ENCODE data around the gene BCAS3.
"Not testable (repeated sequence)": the region's sequence is repeated elsewhere in the genome, so short reads cannot be mapped to it uniquely, and the experiment has no call there.

BCAS3 gene

GRCh38 chr17:61029181-61029580 lies 351.5 kb downstream of the BCAS3 start:
- DNase-seq, result no peak
- no peak overlapping the region for H3K23ac ChIP-seq (ENCODE audit: low read length in 2 of 2)
- no peak overlapping the region for H2BK120ac ChIP-seq (ENCODE audit: low read depth, low read length)
- no peak overlapping the region for H3K18ac ChIP-seq (ENCODE audit: low read depth in 1 of 2, low read length in 2 of 2)
- H3K9ac ChIP-seq (ENCODE audit: low read length), result no peak overlapping the region
- H3K4me2 ChIP-seq (ENCODE audit: low read length, poor library complexity, severe bottlenecking), result no peak overlapping the region
- no peaks in the 10 kb centered on the region for H3K79me1 ChIP-seq (replicated peaks; ENCODE audit: low read length, poor library complexity, severe bottlenecking)
- WGBS, result no CpG with 5 or more reads among the region's 4 CpGs
- H2BK15ac ChIP-seq (ENCODE audit: low read depth, poor library complexity, severe bottlenecking), result no peak overlapping the region
- H3K9me3 ChIP-seq (ENCODE audit: control insufficient read depth, low read length), result no peaks in the 10 kb centered on the region
- H2BK5ac ChIP-seq (ENCODE audit: low read depth, low read length, poor library complexity, severe bottlenecking), result no peak overlapping the region
- no peak overlapping the region for H3K4me3 ChIP-seq (ENCODE audit: insufficient read depth in 1 of 2, low read depth in 1 of 2, low read length in 2 of 2)
- no peak overlapping the region for H2AK5ac ChIP-seq (ENCODE audit: low read length, severe bottlenecking)
- no peaks in the 10 kb centered on the region for H3K27me3 ChIP-seq (ENCODE audit: control insufficient read depth in 1 of 2, insufficient read depth in 1 of 2, low read length in 2 of 2)
- H4K91ac ChIP-seq (ENCODE audit: low read length), result no peak overlapping the region
- no peak overlapping the region for H3K27ac ChIP-seq (ENCODE audit: low read length, poor library complexity, severe bottlenecking)
- no peak overlapping the region for H2BK12ac ChIP-seq (ENCODE audit: low read length in 2 of 2)
- H4K8ac ChIP-seq (ENCODE audit: low read length), result no peak overlapping the region
- no peak overlapping the region for H3K4ac ChIP-seq (ENCODE audit: low read depth in 1 of 2, low read length in 2 of 2)
- H3K4me1 ChIP-seq (ENCODE audit: control insufficient read depth, insufficient read depth, low read depth, low read length), result no peaks in the 10 kb centered on the region
- no peak overlapping the region for H2AFZ ChIP-seq (ENCODE audit: low read depth, low read length)
- no peaks in the 10 kb centered on the region for H3K36me3 ChIP-seq (ENCODE audit: control insufficient read depth in 1 of 2, insufficient read depth in 2 of 2, low read depth in 1 of 2, low read length in 2 of 2)
- H3K14ac ChIP-seq (ENCODE audit: low read length in 2 of 2), result no peak overlapping the region

GRCh38 chr17:61040666-61041065 lies 363.0 kb downstream of the BCAS3 start:
- no peak overlapping the region for H3K18ac ChIP-seq (ENCODE audit: low read depth in 1 of 2, low read length in 2 of 2)
- no peak overlapping the region for H3K14ac ChIP-seq (ENCODE audit: low read length in 2 of 2)
- H2BK120ac ChIP-seq (ENCODE audit: low read depth, low read length), result no peak overlapping the region
- no peak overlapping the region for H3K9ac ChIP-seq (ENCODE audit: low read length)
- no peaks in the 10 kb centered on the region for H3K9me3 ChIP-seq (ENCODE audit: control insufficient read depth, low read length)
- H4K8ac ChIP-seq (ENCODE audit: low read length), result no peak overlapping the region
- H2AFZ ChIP-seq (ENCODE audit: low read depth, low read length), result no peak overlapping the region
- no peak overlapping the region for H3K27ac ChIP-seq (ENCODE audit: low read length, poor library complexity, severe bottlenecking)
- H3K79me1 ChIP-seq (replicated peaks; ENCODE audit: low read length, poor library complexity, severe bottlenecking), result no peaks in the 10 kb centered on the region
- H2BK15ac ChIP-seq (ENCODE audit: low read depth, poor library complexity, severe bottlenecking), result no peak overlapping the region
- no peak overlapping the region for H2BK5ac ChIP-seq (ENCODE audit: low read depth, low read length, poor library complexity, severe bottlenecking)
- no peak overlapping the region for H3K4me3 ChIP-seq (ENCODE audit: insufficient read depth in 1 of 2, low read depth in 1 of 2, low read length in 2 of 2)
- peaks cover 0 to 3% of the 10 kb centered on the region in 2 experiments for H3K36me3 ChIP-seq (ENCODE audit: control insufficient read depth in 1 of 2, insufficient read depth in 2 of 2, low read depth in 1 of 2, low read length in 2 of 2)
- no peak overlapping the region for H3K4me2 ChIP-seq (ENCODE audit: low read length, poor library complexity, severe bottlenecking)
- no peak for DNase-seq
- no peak overlapping the region for H3K4ac ChIP-seq (ENCODE audit: low read depth in 1 of 2, low read length in 2 of 2)
- no peaks in the 10 kb centered on the region for H3K27me3 ChIP-seq (ENCODE audit: control insufficient read depth in 1 of 2, insufficient read depth in 1 of 2, low read length in 2 of 2)
- no peaks in the 10 kb centered on the region for H3K4me1 ChIP-seq (ENCODE audit: control insufficient read depth, insufficient read depth, low read depth, low read length)
- 94% methylated on average over 4 of the region's 4 CpGs for WGBS
- no peak overlapping the region for H2BK12ac ChIP-seq (ENCODE audit: low read length in 2 of 2)
- H3K23ac ChIP-seq (ENCODE audit: low read length in 2 of 2), result no peak overlapping the region
- H2AK5ac ChIP-seq (ENCODE audit: low read length, severe bottlenecking), result no peak overlapping the region
- no peak overlapping the region for H4K91ac ChIP-seq (ENCODE audit: low read length)

- not testable (repeated sequence) for H4K8ac ChIP-seq (ENCODE audit: low read length); H3K14ac ChIP-seq (ENCODE audit: low read length in 2 of 2); H3K4me2 ChIP-seq (ENCODE audit: low read length, poor library complexity, severe bottlenecking); H3K27me3 ChIP-seq (ENCODE audit: control insufficient read depth in 1 of 2, insufficient read depth in 1 of 2, low read length in 2 of 2); H2BK12ac ChIP-seq (ENCODE audit: low read length in 2 of 2); H3K79me1 ChIP-seq (replicated peaks; ENCODE audit: low read length, poor library complexity, severe bottlenecking); H2BK15ac ChIP-seq (ENCODE audit: low read depth, poor library complexity, severe bottlenecking); H2BK120ac ChIP-seq (ENCODE audit: low read depth, low read length); H4K91ac ChIP-seq (ENCODE audit: low read length); H2AK5ac ChIP-seq (ENCODE audit: low read length, severe bottlenecking); DNase-seq; H3K4me1 ChIP-seq (ENCODE audit: control insufficient read depth, insufficient read depth, low read depth, low read length); H3K27ac ChIP-seq (ENCODE audit: low read length, poor library complexity, severe bottlenecking); H2BK5ac ChIP-seq (ENCODE audit: low read depth, low read length, poor library complexity, severe bottlenecking); H2AFZ ChIP-seq (ENCODE audit: low read depth, low read length); H3K18ac ChIP-seq (ENCODE audit: low read depth in 1 of 2, low read length in 2 of 2); H3K4me3 ChIP-seq (ENCODE audit: insufficient read depth in 1 of 2, low read depth in 1 of 2, low read length in 2 of 2); H3K9me3 ChIP-seq (ENCODE audit: control insufficient read depth, low read length); H3K9ac ChIP-seq (ENCODE audit: low read length); H3K23ac ChIP-seq (ENCODE audit: low read length in 2 of 2); H3K36me3 ChIP-seq (ENCODE audit: control insufficient read depth in 1 of 2, insufficient read depth in 2 of 2, low read depth in 1 of 2, low read length in 2 of 2); H3K4ac ChIP-seq (ENCODE audit: low read depth in 1 of 2, low read length in 2 of 2)
- 93% methylated on average over 3 of the region's 5 CpGs for WGBS
Measured at GRCh38 chr17:61042348-61042747, 364.7 kb downstream of the BCAS3 start.

GRCh38 chr17:61047515-61047914 lies 369.9 kb downstream of the BCAS3 start:
- no peak overlapping the region for H3K4me2 ChIP-seq (ENCODE audit: low read length, poor library complexity, severe bottlenecking)
- H3K27me3 ChIP-seq (ENCODE audit: control insufficient read depth in 1 of 2, insufficient read depth in 1 of 2, low read length in 2 of 2), result no peaks in the 10 kb centered on the region
- H4K91ac ChIP-seq (ENCODE audit: low read length), result no peak overlapping the region
- no peaks in the 10 kb centered on the region for H3K79me1 ChIP-seq (replicated peaks; ENCODE audit: low read length, poor library complexity, severe bottlenecking)
- H2AFZ ChIP-seq (ENCODE audit: low read depth, low read length), result no peak overlapping the region
- no peaks in the 10 kb centered on the region for H3K36me3 ChIP-seq (ENCODE audit: control insufficient read depth in 1 of 2, insufficient read depth in 2 of 2, low read depth in 1 of 2, low read length in 2 of 2)
- no peak overlapping the region for H2BK12ac ChIP-seq (ENCODE audit: low read length in 2 of 2)
- H2BK5ac ChIP-seq (ENCODE audit: low read depth, low read length, poor library complexity, severe bottlenecking), result no peak overlapping the region
- H2AK5ac ChIP-seq (ENCODE audit: low read length, severe bottlenecking), result no peak overlapping the region
- H3K4ac ChIP-seq (ENCODE audit: low read depth in 1 of 2, low read length in 2 of 2), result no peak overlapping the region
- no peak overlapping the region for H3K23ac ChIP-seq (ENCODE audit: low read length in 2 of 2)
- no peak overlapping the region for H3K9ac ChIP-seq (ENCODE audit: low read length)
- no peak overlapping the region for H4K8ac ChIP-seq (ENCODE audit: low read length)
- H3K4me1 ChIP-seq (ENCODE audit: control insufficient read depth, insufficient read depth, low read depth, low read length), result no peaks in the 10 kb centered on the region
- H2BK120ac ChIP-seq (ENCODE audit: low read depth, low read length), result no peak overlapping the region
- H3K4me3 ChIP-seq (ENCODE audit: insufficient read depth in 1 of 2, low read depth in 1 of 2, low read length in 2 of 2), result no peak overlapping the region
- H3K27ac ChIP-seq (ENCODE audit: low read length, poor library complexity, severe bottlenecking), result no peak overlapping the region
- H3K14ac ChIP-seq (ENCODE audit: low read length in 2 of 2), result no peak overlapping the region
- no peak overlapping the region for H3K18ac ChIP-seq (ENCODE audit: low read depth in 1 of 2, low read length in 2 of 2)
- no peak overlapping the region for H2BK15ac ChIP-seq (ENCODE audit: low read depth, poor library complexity, severe bottlenecking)
- no peak for DNase-seq
- no peaks in the 10 kb centered on the region for H3K9me3 ChIP-seq (ENCODE audit: control insufficient read depth, low read length)

All from mesenchymal stem cell (in vitro differentiated cells and primary cell).